ENCODE measurements around the gene ATP6V0C.

ATP6V0C gene

GRCh38 chr16:2481676-2482075 lies 32.1 kb upstream of the ATP6V0C start:
- no peak overlapping the region for H3K4me3 ChIP-seq (replicated peaks; ENCODE audit: insufficient read depth, low read length)
- H3K27me3 ChIP-seq (ENCODE audit: insufficient read depth, poor library complexity, severe bottlenecking) = no peaks in the 10 kb centered on the region
- no peak overlapping the region for H3K27ac ChIP-seq (replicated peaks)
- TF ChIP-seq REST (IDR thresholded peaks at IDR 0.05; ENCODE audit: insufficient replicate concordance, low read depth) = no peak
- no peak for TF ChIP-seq GABPA (IDR thresholded peaks at IDR 0.05; ENCODE audit: low read depth)
- no peak for TF ChIP-seq SPI1 (IDR thresholded peaks at IDR 0.05; ENCODE audit: borderline replicate concordance, low read depth)
- no peak for TF ChIP-seq CTCF (IDR thresholded peaks at IDR 0.05; ENCODE audit: insufficient read depth, low read length)
- TF ChIP-seq POLR2AphosphoS5 (IDR thresholded peaks at IDR 0.05; ENCODE audit: low read depth) = no peak
- no peak for DNase-seq (ENCODE audit: low read depth in 1 of 2, low spot score in 1 of 2)

GRCh38 chr16:2482249-2482648 lies 31.5 kb upstream of the ATP6V0C start:
- DNase-seq (ENCODE audit: low read depth in 1 of 2, low spot score in 1 of 2) = no peak
- Histone ChIP-seq H3K27me3 (ENCODE audit: insufficient read depth, poor library complexity, severe bottlenecking) (no peaks in the 10 kb centered on the region), H3K4me3 (replicated peaks; ENCODE audit: insufficient read depth, low read length) (no peak overlapping the region), H3K27ac (replicated peaks) (no peak overlapping the region)
- TF ChIP-seq POLR2AphosphoS5 (IDR thresholded peaks at IDR 0.05; ENCODE audit: low read depth) = no peak
- TF ChIP-seq REST (IDR thresholded peaks at IDR 0.05; ENCODE audit: insufficient replicate concordance, low read depth) = no peak
- TF ChIP-seq GABPA (IDR thresholded peaks at IDR 0.05; ENCODE audit: low read depth) = no peak
- no peak for TF ChIP-seq CTCF (IDR thresholded peaks at IDR 0.05; ENCODE audit: insufficient read depth, low read length)
- no peak for TF ChIP-seq SPI1 (IDR thresholded peaks at IDR 0.05; ENCODE audit: borderline replicate concordance, low read depth)

GRCh38 chr16:2482708-2483534 lies 30.8 kb upstream of the ATP6V0C start:
- Histone ChIP-seq H3K4me3 (replicated peaks; ENCODE audit: insufficient read depth, low read length) (no peak overlapping the region), H3K27ac (replicated peaks) (no peak overlapping the region), H3K27me3 (ENCODE audit: insufficient read depth, poor library complexity, severe bottlenecking) (no peaks in the 10 kb centered on the region)
- peak in 1 of 2 experiments; percentile 29 for DNase-seq (ENCODE audit: low read depth in 1 of 2, low spot score in 1 of 2)
- TF ChIP-seq REST (IDR thresholded peaks at IDR 0.05; ENCODE audit: insufficient replicate concordance, low read depth) (no peak), SPI1 (IDR thresholded peaks at IDR 0.05; ENCODE audit: borderline replicate concordance, low read depth) (no peak), GABPA (IDR thresholded peaks at IDR 0.05; ENCODE audit: low read depth) (no peak), CTCF (IDR thresholded peaks at IDR 0.05; ENCODE audit: insufficient read depth, low read length) (no peak), POLR2AphosphoS5 (IDR thresholded peaks at IDR 0.05; ENCODE audit: low read depth) (no peak)
